RWPE1 (cell line): Measurements from ENCODE around the gene TMEM240.
A peak's percentile ranks its signal among the peaks of the same experiment; 100 is the strongest.
"Not testable (repeated sequence)": the region's sequence is repeated elsewhere in the genome, so short reads cannot be mapped to it uniquely, and the experiment has no call there.

ENCODE experiments used
- CTCF ChIA-PET: fragments of 350-600 bp; sonication (Branson Sonifier 250); formaldehyde crosslinking; extraction: SDS; loops from one replicate; lab custom pipeline; 2021; lab: Yijun Ruan, JAX
- POLR2A ChIA-PET: fragments of 400-600 bp; formaldehyde crosslinking; extraction: SDS; loops from one replicate; lab custom pipeline; 2020; ENCODE audit warnings: antibody characterized with exemption; ENCODE audit not compliant: low non-redundant PET; lab: Yijun Ruan, JAX
- DNase-seq: peaks from one replicate; pipeline ENCODE4 v3.0.0; 2012; ENCODE audit warnings: low spot score
- H3K27ac ChIP-seq: fragments of 450-650 bp; 2 replicates; pipeline ENCODE4 v1.5.1; 2017
- CTCF ChIP-seq: fragments of 450-650 bp; conservative IDR thresholded peaks from 2 replicates; pipeline ENCODE4 v1.5.1; 2017; ENCODE audit warnings: low read depth, mild to moderate bottlenecking

The TMEM240 gene

GRCh38 chr1:1491601-1492000 lies 48.8 kb downstream of the TMEM240 start:
- no peak for TF ChIP-seq CTCF
- ChIA-PET POLR2A (no interaction called here), CTCF (interaction anchor here (0.7 kb wide), 1 partner anchor 60 kb away, joined by 3 read pairs; no protein-coding TSS in a partner anchor)
- no peak overlapping the region for H3K27ac ChIP-seq
- no peak for DNase-seq

- no peak for TF ChIP-seq CTCF
- POLR2A ChIA-PET, result no interaction called here
Measured at GRCh38 chr1:1490633-1491230, 49.7 kb downstream of the TMEM240 start.

GRCh38 chr1:1489861-1490260 lies 50.6 kb downstream of the TMEM240 start:
- no peak for DNase-seq
- no peak for TF ChIP-seq CTCF
- no peak overlapping the region for H3K27ac ChIP-seq
- POLR2A ChIA-PET, result no interaction called here
- CTCF ChIA-PET, result no interaction called here

More at GRCh38 chr1:1490633-1491230, 49.7 kb downstream of the TMEM240 start:
- CTCF ChIA-PET, result no interaction called here
- DNase-seq, result no peak
- H3K27ac ChIP-seq, result no peak overlapping the region

- POLR2A ChIA-PET, result no interaction called here
- CTCF ChIA-PET, result no interaction called here
- DNase-seq, result no peak
- TF ChIP-seq CTCF, result no peak
- no peak overlapping the region for H3K27ac ChIP-seq
Measured at GRCh38 chr1:1489231-1489630, 51.2 kb downstream of the TMEM240 start.

GRCh38 chr1:1487701-1488100 lies 52.7 kb downstream of the TMEM240 start:
- DNase-seq, result no peak
- H3K27ac ChIP-seq, result peak overlapping the region; percentile 5; the same call in 1 of the 2 replicates
- no peak for TF ChIP-seq CTCF
- ChIA-PET CTCF (interaction anchor here (0.8 kb wide), 1 partner anchor 18 kb away, joined by 3 read pairs; no protein-coding TSS in a partner anchor), POLR2A (no interaction called here)

- H3K27ac ChIP-seq, POLR2A ChIA-PET, CTCF ChIA-PET, DNase-seq: not testable (repeated sequence)
Measured at GRCh38 chr1:1485755-1486317, 54.6 kb downstream of the TMEM240 start.

DNA sequence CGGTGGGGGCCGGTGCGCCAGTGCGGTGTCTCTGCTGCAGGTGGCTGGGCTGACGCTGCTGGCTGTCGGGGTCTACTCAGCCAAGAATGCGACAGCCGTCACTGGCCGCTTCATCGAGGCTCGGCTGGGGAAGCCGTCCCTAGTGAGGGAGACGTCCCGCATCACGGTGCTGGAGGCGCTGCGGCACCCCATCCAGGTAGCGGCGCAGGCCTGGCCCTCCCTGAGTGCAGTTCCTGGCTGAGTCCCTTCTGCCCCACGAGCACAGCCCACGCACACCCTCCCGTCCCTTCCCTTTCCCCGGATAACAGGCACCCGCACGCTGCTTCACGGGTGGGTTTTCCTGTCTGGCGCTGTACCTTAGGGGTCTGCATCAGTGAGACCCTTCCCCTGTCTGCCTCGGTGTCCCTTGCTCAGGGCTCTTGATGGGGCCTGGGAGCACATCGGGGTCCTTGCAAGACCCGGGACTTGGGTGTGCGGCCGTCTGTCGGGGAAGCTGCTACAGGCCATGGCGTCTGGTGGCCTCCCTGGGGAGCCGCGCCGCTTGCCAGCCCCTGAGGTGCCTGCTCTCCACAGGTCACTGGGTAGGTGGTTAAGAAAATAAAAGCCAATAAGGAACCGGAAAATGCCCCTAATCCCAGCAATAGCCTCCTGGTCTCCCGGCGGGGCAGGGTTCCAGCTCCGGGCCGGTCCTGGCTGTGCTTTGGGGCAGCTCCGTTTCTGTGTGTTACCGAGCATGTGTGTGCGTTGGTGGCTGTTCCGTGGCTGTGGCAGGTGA lies 55.3 kb downstream of the TMEM240 start:
- DNase-seq, POLR2A ChIA-PET, CTCF ChIA-PET, H3K27ac ChIP-seq: not testable (repeated sequence)
